H1 (cell line): ENCODE results near the gene MYO5B. TPM values are rescaled to one million over a fixed set of nuclear protein-coding genes. Genes with fewer than 3 reads are reported as not detected.

Source experiments
- RFX5 ChIP-seq: IDR thresholded peaks from 2 replicates; pipeline ENCODE4 v1.6.1; 2011; ENCODE audit warnings: low read depth, low read length, improper control_type of control experiment, borderline replicate concordance
- SUZ12 ChIP-seq: fragments of 200-600 bp; sonication (generic); IDR thresholded peaks from 2 replicates; pipeline ENCODE4 v1.6.1; 2012; ENCODE audit warnings: mild to moderate bottlenecking, inconsistent platforms, low read length, moderate library complexity, mixed read lengths
- polyA plus RNA-seq, 7 experiments: library from polyadenylated mRNA; depleted of rRNA in 3 of 7; stranded (reverse) in 5 of 7; unstranded in 2 of 7; fragments of >200 nt in 5 of 7; fragments of 200-250 nt in 2 of 7; gene quantifications; 1 replicate in 5 of 7; 2 replicates in 1 of 7; 4 replicates in 1 of 7; pipeline versions ENCODE4 v1.2.1 to v1.2.3, GENCODE V29; 2011 to 2013; ENCODE audit warnings: missing spikeins in 2 of 7, mixed read lengths in 2 of 7
- total RNA-seq: library from RNA; stranded (reverse); fragmentation: NEBNext Ultra II Directional; extraction: Animal tissue kit (Norgen Biotek cat#: 25700); gene quantifications from 2 replicates; pipeline ENCODE4 v1.2.1, GENCODE V29; 2021

The MYO5B gene
- total and polyA plus RNA-seq, 2 of the 8 experiments (the other 6 are each of a cell fraction or from before 2014, with no cell fraction given), result 6.4 to 7.7 TPM

DNA sequence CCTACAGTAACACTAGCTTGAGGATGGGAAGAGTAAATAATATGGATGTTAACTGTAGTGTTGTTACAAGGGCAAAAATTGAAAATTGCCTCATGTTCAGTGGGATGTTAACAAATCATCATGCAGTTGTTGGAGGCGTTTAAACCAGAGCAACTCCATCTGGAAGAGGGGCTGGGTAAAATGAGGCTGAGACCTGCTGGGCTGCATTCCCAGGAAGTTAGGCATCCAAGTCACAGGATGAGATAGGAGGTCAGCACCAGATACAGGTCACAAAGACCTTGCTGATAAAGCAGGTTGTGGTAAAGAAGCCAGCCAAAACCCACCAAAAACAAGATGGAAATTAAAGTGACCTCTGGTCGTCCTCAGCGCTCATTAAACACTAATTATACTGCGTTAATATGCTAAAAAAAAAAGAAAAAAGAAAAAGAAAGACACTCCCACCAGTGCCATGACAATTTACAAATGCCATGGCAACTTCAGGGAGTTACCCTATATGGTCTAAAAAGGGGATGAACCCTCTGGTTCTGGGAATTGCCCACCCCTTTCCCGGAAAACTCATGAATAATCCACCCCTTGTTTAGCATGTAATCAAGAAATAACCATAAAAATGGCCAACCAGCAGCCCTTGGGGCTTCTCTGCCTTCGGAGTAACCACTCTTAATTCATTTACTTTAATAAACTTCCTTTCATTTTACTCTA, 101.4 kb downstream of the MYO5B start (continued):
- TF ChIP-seq SUZ12 (no peak), RFX5 (no peak)
